Mesenchymal stem cell (in vitro differentiated cells and primary cell): ENCODE results near the gene FOXK1.

ENCODE experiments used
- DNase-seq: peaks from one replicate; pipeline ENCODE4 v3.0.0-alpha.2; 2013
- H2AFZ ChIP-seq: one replicate; pipeline ENCODE4 v1.6.1; 2013; ENCODE audit warnings: low read depth, mild to moderate bottlenecking, control low read depth, inconsistent platforms, low read length, moderate library complexity
- H2AK5ac ChIP-seq: 2 replicates; pipeline ENCODE4 v1.6.1; 2013; ENCODE audit warnings: low read length, moderate library complexity, mild to moderate bottlenecking, inconsistent platforms; ENCODE audit not compliant: severe bottlenecking
- H2BK120ac ChIP-seq: one replicate; pipeline ENCODE4 v1.6.1; 2013; ENCODE audit warnings: low read depth, mild to moderate bottlenecking, inconsistent platforms, low read length, moderate library complexity
- H2BK12ac ChIP-seq, 2 experiments: one replicate each; pipeline ENCODE4 v1.6.1; 2013; ENCODE audit warnings: inconsistent platforms in 2 of 2, low read length in 2 of 2, mild to moderate bottlenecking in 2 of 2, moderate library complexity in 2 of 2, control low read depth in 1 of 2
- H2BK15ac ChIP-seq: one replicate; pipeline ENCODE4 v1.6.1; 2013; ENCODE audit warnings: mild to moderate bottlenecking, low read depth, inconsistent platforms; ENCODE audit not compliant: poor library complexity, severe bottlenecking
- H2BK5ac ChIP-seq: 2 replicates; pipeline ENCODE4 v1.6.1; 2013; ENCODE audit warnings: low read depth, mild to moderate bottlenecking, low read length, control low read depth, inconsistent platforms; ENCODE audit not compliant: poor library complexity, severe bottlenecking
- H3K14ac ChIP-seq, 2 experiments: one replicate each; pipeline ENCODE4 v1.6.1; 2013; ENCODE audit warnings: inconsistent platforms in 2 of 2, low read length in 2 of 2, control low read depth in 1 of 2, mild to moderate bottlenecking in 1 of 2, moderate library complexity in 1 of 2
- H3K18ac ChIP-seq, 2 experiments: one replicate each; pipeline ENCODE4 v1.6.1; 2013; ENCODE audit warnings: inconsistent platforms in 2 of 2, low read length in 2 of 2, control low read depth in 1 of 2, low read depth in 1 of 2, mild to moderate bottlenecking in 1 of 2
- H3K23ac ChIP-seq, 2 experiments: one replicate each; pipeline ENCODE4 v1.6.1; 2013; ENCODE audit warnings: inconsistent platforms in 2 of 2, low read length in 2 of 2, mild to moderate bottlenecking in 2 of 2, moderate library complexity in 2 of 2, control low read depth in 1 of 2
- H3K27ac ChIP-seq: 2 replicates; pipeline ENCODE4 v1.5.1; 2013; ENCODE audit warnings: mild to moderate bottlenecking, moderate library complexity, low read length, control low read depth, inconsistent platforms; ENCODE audit not compliant: poor library complexity, severe bottlenecking
- H3K27me3 ChIP-seq, 2 experiments: 2 replicates each; pipeline versions ENCODE4 v1.6.1 to v1.7.0; 2013; ENCODE audit warnings: low read length in 2 of 2, mild to moderate bottlenecking in 2 of 2, moderate library complexity in 2 of 2, control low read depth in 1 of 2, inconsistent platforms in 1 of 2; ENCODE audit not compliant: control insufficient read depth in 1 of 2, insufficient read depth in 1 of 2
- H3K36me3 ChIP-seq, 2 experiments: 2 replicates each; pipeline versions ENCODE4 v1.6.1 to v1.7.0; 2013; ENCODE audit warnings: low read length in 2 of 2, control low read depth in 1 of 2, inconsistent platforms in 1 of 2, low read depth in 1 of 2, mild to moderate bottlenecking in 1 of 2; ENCODE audit not compliant: insufficient read depth in 2 of 2, control insufficient read depth in 1 of 2
- H3K4ac ChIP-seq, 2 experiments: one replicate each; pipeline ENCODE4 v1.6.1; 2013; ENCODE audit warnings: inconsistent platforms in 2 of 2, low read length in 2 of 2, mild to moderate bottlenecking in 2 of 2, moderate library complexity in 2 of 2, control low read depth in 1 of 2, low read depth in 1 of 2
- H3K4me1 ChIP-seq: 2 replicates; pipeline ENCODE4 v1.6.1; 2013; ENCODE audit warnings: low read depth, low read length, control low read depth; ENCODE audit not compliant: control insufficient read depth, insufficient read depth
- H3K4me2 ChIP-seq: 2 replicates; pipeline ENCODE4 v1.6.1; 2013; ENCODE audit warnings: low read length, mild to moderate bottlenecking, inconsistent platforms; ENCODE audit not compliant: poor library complexity, severe bottlenecking
- H3K4me3 ChIP-seq, 2 experiments: 2 replicates each; pipeline versions ENCODE4 v1.5.1 to v1.7.0; 2013; ENCODE audit warnings: low read length in 2 of 2, mild to moderate bottlenecking in 2 of 2, control low read depth in 1 of 2, low read depth in 1 of 2; ENCODE audit not compliant: insufficient read depth in 1 of 2
- H3K79me1 ChIP-seq: replicated peaks from 2 replicates; pipeline ENCODE4 v1.6.1; 2013; ENCODE audit warnings: mild to moderate bottlenecking, control low read depth, low read length, inconsistent platforms; ENCODE audit not compliant: poor library complexity, severe bottlenecking
- H3K9ac ChIP-seq: 2 replicates; pipeline ENCODE4 v1.7.0; 2013; ENCODE audit warnings: mild to moderate bottlenecking, low read length, moderate library complexity
- H3K9me3 ChIP-seq: 2 replicates; pipeline ENCODE4 v1.7.0; 2013; ENCODE audit warnings: mild to moderate bottlenecking, low read length; ENCODE audit not compliant: control insufficient read depth
- H4K8ac ChIP-seq: one replicate; pipeline ENCODE4 v1.6.1; 2013; ENCODE audit warnings: inconsistent platforms, mild to moderate bottlenecking, low read length, moderate library complexity
- H4K91ac ChIP-seq: one replicate; pipeline ENCODE4 v1.6.1; 2013; ENCODE audit warnings: mild to moderate bottlenecking, low read length, inconsistent platforms
- WGBS: methylation state at CpG from one replicate; pipeline ENCODE4 v1.1.7; 2013; ENCODE audit warnings: mixed read lengths; 5-methylcytosine and 5-hydroxymethylcytosine counted together

FOXK1 gene

GRCh38 chr7:4815121-4815520 is 133.0 kb downstream of the FOXK1 start:
- H3K9ac ChIP-seq: no peak overlapping the region
- no peak for DNase-seq
- no peak overlapping the region for H3K4me2 ChIP-seq
- no peaks in the 10 kb centered on the region for H3K79me1 ChIP-seq
- H3K4me3 ChIP-seq: no peak overlapping the region
- no peak overlapping the region for H2AFZ ChIP-seq
- no peaks in the 10 kb centered on the region for H3K4me1 ChIP-seq
- H3K27me3 ChIP-seq: peaks cover 13 to 27% of the 10 kb centered on the region in 2 experiments
- no peak overlapping the region for H3K27ac ChIP-seq
- no peak overlapping the region for H2BK15ac ChIP-seq
- H2AK5ac ChIP-seq: no peak overlapping the region
- H2BK5ac ChIP-seq: no peak overlapping the region
- H2BK120ac ChIP-seq: no peak overlapping the region
- no peaks in the 10 kb centered on the region for H3K36me3 ChIP-seq
- no peak overlapping the region for H4K8ac ChIP-seq
- WGBS: 95% methylated on average over 14 of the region's 14 CpGs
- no peak overlapping the region for H2BK12ac ChIP-seq
- H3K18ac ChIP-seq: no peak overlapping the region
- peaks cover 12% of the 10 kb centered on the region for H3K9me3 ChIP-seq
- no peak overlapping the region for H3K23ac ChIP-seq
- no peak overlapping the region for H3K4ac ChIP-seq
- no peak overlapping the region for H3K14ac ChIP-seq
- H4K91ac ChIP-seq: no peak overlapping the region

GRCh38 chr7:4815609-4816418 is 133.7 kb downstream of the FOXK1 start:
- no peaks in the 10 kb centered on the region for H3K36me3 ChIP-seq

GRCh38 chr7:4816419-4817080 is 134.5 kb downstream of the FOXK1 start:
- Histone ChIP-seq H3K4ac (no peak overlapping the region), H3K4me2 (no peak overlapping the region), H3K27me3 (peaks cover 15 to 32% of the 10 kb centered on the region in 2 experiments), H4K91ac (no peak overlapping the region), H2BK15ac (no peak overlapping the region), H3K9me3 (peaks cover 12% of the 10 kb centered on the region), H3K18ac (no peak overlapping the region), H3K27ac (no peak overlapping the region), H3K36me3 (no peaks in the 10 kb centered on the region), H2BK5ac (no peak overlapping the region), H2BK120ac (no peak overlapping the region), H2AK5ac (no peak overlapping the region), H3K23ac (no peak overlapping the region), H3K4me1 (no peaks in the 10 kb centered on the region), H2AFZ (no peak overlapping the region), H3K79me1 (no peaks in the 10 kb centered on the region), H3K4me3 (no peak overlapping the region), H4K8ac (no peak overlapping the region), H3K9ac (no peak overlapping the region), H2BK12ac (no peak overlapping the region), H3K14ac (no peak overlapping the region)
- 93% methylated on average over 24 of the region's 26 CpGs for WGBS
- DNase-seq: no peak

More at GRCh38 chr7:4815609-4816418, 133.7 kb downstream of the FOXK1 start:
- no peaks in the 10 kb centered on the region for H3K4me1 ChIP-seq
- no peak overlapping the region for H2BK15ac ChIP-seq
- no peaks in the 10 kb centered on the region for H3K79me1 ChIP-seq
- no peak overlapping the region for H3K18ac ChIP-seq
- no peak overlapping the region for H3K4me3 ChIP-seq
- no peak overlapping the region for H4K8ac ChIP-seq
- H3K27me3 ChIP-seq: peaks cover 15 to 28% of the 10 kb centered on the region in 2 experiments
- no peak overlapping the region for H2AK5ac ChIP-seq
- H3K4me2 ChIP-seq: no peak overlapping the region
- DNase-seq: no peak
- H4K91ac ChIP-seq: no peak overlapping the region
- no peak overlapping the region for H3K27ac ChIP-seq
- H3K4ac ChIP-seq: no peak overlapping the region
- WGBS: 90% methylated on average over 38 of the region's 38 CpGs
- no peak overlapping the region for H3K23ac ChIP-seq
- no peak overlapping the region for H2AFZ ChIP-seq
- H3K9me3 ChIP-seq: peaks cover 12% of the 10 kb centered on the region
- H2BK5ac ChIP-seq: no peak overlapping the region
- no peak overlapping the region for H3K9ac ChIP-seq
- no peak overlapping the region for H2BK12ac ChIP-seq
- H3K14ac ChIP-seq: no peak overlapping the region
- H2BK120ac ChIP-seq: no peak overlapping the region

- Histone ChIP-seq H3K4me3 (no peak overlapping the region), H4K8ac (no peak overlapping the region), H3K4ac (no peak overlapping the region), H3K9me3 (peaks cover 12% of the 10 kb centered on the region), H3K27ac (no peak overlapping the region), H3K14ac (no peak overlapping the region), H3K23ac (no peak overlapping the region), H2BK5ac (no peak overlapping the region), H3K9ac (no peak overlapping the region), H4K91ac (no peak overlapping the region), H2BK15ac (no peak overlapping the region), H3K36me3 (no peaks in the 10 kb centered on the region), H3K4me1 (peaks cover 1% of the 10 kb centered on the region), H2AK5ac (no peak overlapping the region), H2BK120ac (no peak overlapping the region), H2AFZ (no peak overlapping the region), H3K18ac (no peak overlapping the region), H3K4me2 (no peak overlapping the region), H3K79me1 (no peaks in the 10 kb centered on the region), H3K27me3 (peaks cover 15 to 37% of the 10 kb centered on the region in 2 experiments), H2BK12ac (no peak overlapping the region)
- WGBS: 95% methylated on average over 37 of the region's 38 CpGs
- no peak for DNase-seq
Observed at GRCh38 chr7:4817178-4817901, 135.2 kb downstream of the FOXK1 start.
